Colonic mucosa (tissue), 4 donors: ENCODE results near the gene DBF4B. TPM values are rescaled to one million over a fixed set of nuclear protein-coding genes. Genes with fewer than 3 reads are reported as not detected.
A peak's percentile ranks its signal among the peaks of the same experiment; 100 is the strongest.

ENCODE experiments used
- DNase-seq: peaks from one replicate; pipeline ENCODE4 v3.0.0-alpha.2; 2020
- H3K27ac ChIP-seq: fragments of 200-600 bp; one replicate; pipeline ENCODE4 v1.8.0; 2021
- H3K27me3 ChIP-seq: fragments of 200-600 bp; one replicate; pipeline ENCODE4 v1.8.0; 2021
- H3K36me3 ChIP-seq: fragments of 200-600 bp; one replicate; pipeline ENCODE4 v1.8.0; 2021
- H3K4me1 ChIP-seq: fragments of 200-600 bp; one replicate; pipeline ENCODE4 v1.8.0; 2021; ENCODE audit warnings: mild to moderate bottlenecking
- H3K4me3 ChIP-seq: fragments of 200-600 bp; one replicate; pipeline ENCODE4 v1.8.0; 2021
- H3K9ac ChIP-seq, 2 donors: one replicate each; pipeline ENCODE4 v1.7.0; 2013; ENCODE audit warnings: control low read depth in 2 of 2, low read depth in 2 of 2, low read length in 2 of 2
- H3K9me3 ChIP-seq: fragments of 200-600 bp; one replicate; pipeline ENCODE4 v1.8.0; 2021
- intact Hi-C: fragments of 100-400 bp; cut with DNase I; formaldehyde crosslinking; loops from one replicate; pipeline ENCODE4 v1.14.1; 2022
- total RNA-seq, 2 donors: library from RNA; stranded (reverse); fragmentation: NEBNext Ultra II Directional in 1 of 2; extraction: Animal tissue kit (Norgen Biotek cat#: 25700) in 1 of 2; gene quantifications; one replicate each; pipeline ENCODE4 v1.2.1, GENCODE V29; 2021
- TF ChIP-seq, protein P1 (sequence below): fragments of 200-600 bp; IDR thresholded peaks from one replicate; pipeline ENCODE4 v1.8.0; 2022; ENCODE audit warnings: antibody characterized with exemption, mild to moderate bottlenecking
- donor health status: healthy.
- donor health status: DM: no; HTN: no; CAD: no.
- donor health status: DM: no; HTN: no; CAD: no.

DBF4B gene
- total RNA-seq, 2 donors from 2014 or later, result 5.6 to 14.4 TPM

DNA sequence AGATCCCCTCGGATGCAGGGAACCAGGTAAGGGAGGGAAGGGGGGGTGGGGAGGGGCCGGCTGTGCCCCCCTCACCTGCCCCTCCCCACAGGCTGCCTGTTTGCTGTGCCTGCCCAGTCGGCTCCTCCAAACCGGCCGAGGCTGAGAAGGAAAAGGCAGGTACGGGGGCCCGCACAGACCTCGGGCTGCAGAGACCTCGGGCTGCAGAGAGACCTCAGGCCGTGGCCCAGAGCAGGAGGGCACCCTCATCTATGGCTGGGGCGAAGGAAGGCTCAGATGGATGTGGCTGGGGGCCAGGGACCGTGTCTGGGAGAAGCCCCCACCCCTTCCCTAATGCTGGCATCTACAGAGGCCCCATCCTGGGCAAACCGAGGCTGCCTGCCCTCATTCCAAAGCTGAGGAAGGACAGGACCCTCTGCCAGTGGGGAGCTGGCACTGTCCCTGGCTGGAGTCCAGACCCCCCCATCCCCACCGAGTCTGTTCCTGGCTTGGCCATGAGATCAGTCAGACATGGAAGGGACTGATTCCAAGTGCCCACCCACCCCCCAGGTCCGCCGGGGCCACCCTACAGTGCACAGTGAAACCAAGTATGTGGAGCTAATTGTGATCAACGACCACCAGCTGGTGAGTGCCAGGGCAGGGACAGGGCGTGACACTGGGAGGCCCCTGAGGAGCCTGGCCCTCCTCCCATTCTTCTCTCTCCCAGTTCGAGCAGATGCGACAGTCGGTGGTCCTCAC is 64.0 kb downstream of the DBF4B start:
- no peaks in the 10 kb centered on the region for H3K27me3 ChIP-seq
- H3K4me3 ChIP-seq, result no peak overlapping the region
- no peaks in the 10 kb centered on the region for H3K36me3 ChIP-seq
- TF ChIP-seq, protein P1, sequence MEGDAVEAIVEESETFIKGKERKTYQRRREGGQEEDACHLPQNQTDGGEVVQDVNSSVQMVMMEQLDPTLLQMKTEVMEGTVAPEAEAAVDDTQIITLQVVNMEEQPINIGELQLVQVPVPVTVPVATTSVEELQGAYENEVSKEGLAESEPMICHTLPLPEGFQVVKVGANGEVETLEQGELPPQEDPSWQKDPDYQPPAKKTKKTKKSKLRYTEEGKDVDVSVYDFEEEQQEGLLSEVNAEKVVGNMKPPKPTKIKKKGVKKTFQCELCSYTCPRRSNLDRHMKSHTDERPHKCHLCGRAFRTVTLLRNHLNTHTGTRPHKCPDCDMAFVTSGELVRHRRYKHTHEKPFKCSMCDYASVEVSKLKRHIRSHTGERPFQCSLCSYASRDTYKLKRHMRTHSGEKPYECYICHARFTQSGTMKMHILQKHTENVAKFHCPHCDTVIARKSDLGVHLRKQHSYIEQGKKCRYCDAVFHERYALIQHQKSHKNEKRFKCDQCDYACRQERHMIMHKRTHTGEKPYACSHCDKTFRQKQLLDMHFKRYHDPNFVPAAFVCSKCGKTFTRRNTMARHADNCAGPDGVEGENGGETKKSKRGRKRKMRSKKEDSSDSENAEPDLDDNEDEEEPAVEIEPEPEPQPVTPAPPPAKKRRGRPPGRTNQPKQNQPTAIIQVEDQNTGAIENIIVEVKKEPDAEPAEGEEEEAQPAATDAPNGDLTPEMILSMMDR, result no peak
- no peak for DNase-seq
- no peak overlapping the region for H3K9ac ChIP-seq
- no peak overlapping the region for H3K27ac ChIP-seq
- intact Hi-C loops, result loop anchor here (5.0 to 10.0 kb wide), 2 partner anchors 110 to 252 kb away; no protein-coding TSS in a partner anchor
- no peaks in the 10 kb centered on the region for H3K9me3 ChIP-seq
- no peaks in the 10 kb centered on the region for H3K4me1 ChIP-seq

DNA sequence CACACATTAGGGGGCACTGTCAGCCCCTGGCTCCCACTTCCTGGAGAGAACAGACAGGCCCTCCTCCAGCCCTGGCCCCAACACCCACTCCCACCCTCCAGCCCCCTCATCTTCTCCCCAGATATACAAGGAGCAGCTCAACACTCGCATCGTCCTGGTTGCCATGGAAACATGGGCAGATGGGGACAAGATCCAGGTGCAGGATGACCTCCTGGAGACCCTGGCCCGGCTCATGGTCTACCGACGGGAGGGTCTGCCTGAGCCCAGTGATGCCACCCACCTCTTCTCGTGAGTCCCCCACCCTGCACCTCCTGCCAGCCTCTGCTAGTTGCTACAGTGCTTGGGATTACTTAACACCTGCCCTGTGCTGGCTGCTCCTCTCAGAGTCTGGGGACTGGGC is 64.7 kb downstream of the DBF4B start:
- H3K27ac ChIP-seq, result no peak overlapping the region
- intact Hi-C loops, result loop anchor here (5.0 to 10.0 kb wide), 2 partner anchors 109 to 252 kb away; no protein-coding TSS in a partner anchor
- DNase-seq, result no peak

DNA sequence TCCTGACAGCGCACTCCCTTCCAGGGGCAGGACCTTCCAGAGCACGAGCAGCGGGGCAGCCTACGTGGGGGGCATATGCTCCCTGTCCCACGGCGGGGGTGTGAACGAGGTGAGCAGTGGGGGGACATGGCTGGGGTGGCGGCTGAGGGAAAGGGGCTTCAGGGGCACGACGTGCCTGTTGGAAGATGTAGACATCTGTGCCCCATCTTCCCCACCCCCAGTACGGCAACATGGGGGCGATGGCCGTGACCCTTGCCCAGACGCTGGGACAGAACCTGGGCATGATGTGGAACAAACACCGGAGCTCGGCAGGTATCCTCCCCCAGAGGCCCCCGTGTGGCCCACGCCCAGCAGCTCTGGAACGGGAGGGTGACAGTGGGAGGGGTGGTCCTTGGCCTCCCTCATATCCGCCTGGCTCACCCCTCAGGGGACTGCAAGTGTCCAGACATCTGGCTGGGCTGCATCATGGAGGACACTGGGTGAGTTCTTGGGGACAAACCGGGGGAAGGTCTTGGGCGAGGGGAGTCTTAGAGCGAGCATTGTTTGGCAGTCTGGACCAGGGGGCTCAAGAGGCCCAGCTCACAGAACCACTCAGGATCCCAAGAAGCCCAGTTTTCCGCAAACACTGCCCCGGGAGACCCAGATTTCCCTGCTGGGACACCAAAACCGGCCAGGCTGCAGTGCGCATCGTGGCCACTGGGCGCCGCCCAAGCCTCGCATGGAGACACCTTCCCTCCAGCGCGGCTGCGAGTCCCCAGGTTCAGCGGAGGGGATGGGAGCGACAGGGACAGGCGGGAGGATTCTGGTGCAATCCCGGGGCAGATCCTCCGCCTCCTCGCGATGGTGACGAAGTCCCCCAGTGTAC is 66.0 kb downstream of the DBF4B start:
- Histone ChIP-seq H3K4me3 (peak overlapping the region; percentile 49), H3K9me3 (no peaks in the 10 kb centered on the region), H3K9ac (peak overlapping the region; percentile 47 to 63), H3K27ac (no peak overlapping the region), H3K36me3 (no peaks in the 10 kb centered on the region), H3K27me3 (no peaks in the 10 kb centered on the region), H3K4me1 (no peaks in the 10 kb centered on the region)
- TF ChIP-seq, protein P1, result peak; percentile 98
- DNase-seq, result peak; percentile 95
- intact Hi-C loops, result loop anchor here (5.0 to 10.0 kb wide), 2 partner anchors 108 to 250 kb away; no protein-coding TSS in a partner anchor

More for the DNA sequence above, 64.7 kb downstream of the DBF4B start:
- H3K27me3 ChIP-seq, result no peaks in the 10 kb centered on the region
- no peak overlapping the region for H3K4me3 ChIP-seq
- H3K9ac ChIP-seq, result no peak overlapping the region
- H3K9me3 ChIP-seq, result no peaks in the 10 kb centered on the region
- TF ChIP-seq, protein P1, result no peak
- H3K36me3 ChIP-seq, result no peaks in the 10 kb centered on the region
- H3K4me1 ChIP-seq, result no peaks in the 10 kb centered on the region

DNA sequence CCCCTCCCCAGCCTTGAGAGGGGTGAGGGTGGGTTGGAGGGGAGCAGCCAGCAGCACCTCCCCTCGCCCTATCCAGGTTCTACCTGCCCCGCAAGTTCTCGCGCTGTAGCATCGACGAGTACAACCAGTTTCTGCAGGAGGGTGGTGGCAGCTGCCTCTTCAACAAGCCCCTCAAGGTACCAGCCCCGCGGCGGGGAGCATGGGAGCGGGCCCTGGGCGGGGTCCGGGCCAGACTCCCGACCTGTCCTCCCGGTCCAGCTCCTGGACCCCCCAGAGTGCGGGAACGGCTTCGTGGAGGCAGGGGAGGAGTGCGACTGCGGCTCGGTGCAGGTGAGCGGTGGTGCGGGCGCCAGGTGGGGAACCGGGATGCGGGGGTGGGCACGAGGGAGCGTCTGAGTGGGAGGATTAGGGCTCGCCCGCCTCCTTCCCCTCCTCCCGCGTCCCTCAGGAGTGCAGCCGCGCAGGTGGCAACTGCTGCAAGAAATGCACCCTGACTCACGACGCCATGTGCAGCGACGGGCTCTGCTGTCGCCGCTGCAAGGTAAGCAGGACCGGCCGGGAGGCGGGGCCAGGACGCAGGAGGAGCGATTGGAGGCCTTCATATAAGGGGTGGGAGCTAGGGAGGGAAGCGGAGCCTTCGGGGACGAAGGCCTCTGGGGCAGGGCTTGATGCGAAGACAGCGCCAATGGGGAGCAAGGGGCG is 66.8 kb downstream of the DBF4B start:
- intact Hi-C loops, result loop anchor here (10.0 kb wide), 1 partner anchor 250 kb away; no protein-coding TSS in a partner anchor
- TF ChIP-seq, protein P1, result no peak
- Histone ChIP-seq H3K36me3 (no peaks in the 10 kb centered on the region), H3K4me3 (peak overlapping the region; percentile 49), H3K27me3 (no peaks in the 10 kb centered on the region), H3K27ac (no peak overlapping the region), H3K9me3 (no peaks in the 10 kb centered on the region), H3K4me1 (no peaks in the 10 kb centered on the region), H3K9ac (peak overlapping the region; percentile 47 to 63)
- peak; percentile 99 for DNase-seq
